GM12878 (cell line): ENCODE data around the gene EXOC8. TPM values are rescaled to one million over a fixed set of nuclear protein-coding genes. Genes with fewer than 3 reads are reported as not detected.

ENCODE experiments used
- ATAC-seq: fragments of 200-7000 bp; cut with Tn5 transposase; 3 replicates; pipeline ENCODE4 v1.9.1; 2020; ENCODE audit warnings: mild to moderate bottlenecking, moderate library complexity
- BruUV-seq: library from RNA; stranded (reverse); fragments of 400-500 nt; replicated peaks from 2 replicates; lab custom pipeline; 2021; lab: Mats Ljungman, UMichigan
- CTCF ChIA-PET: fragments of 300-600 bp; sonication (Branson Sonifier 250); formaldehyde crosslinking; extraction: SDS; loops from one replicate; lab custom pipeline; 2021; ENCODE audit warnings: inconsistent platforms; lab: Yijun Ruan, JAX
- POLR2A ChIA-PET: fragments of 350-600 bp; formaldehyde crosslinking; extraction: SDS; loops from one replicate; lab custom pipeline; 2021; ENCODE audit warnings: inconsistent platforms; lab: Charles Lee
- RAD21 ChIA-PET: fragments of 300-600 bp; sonication (Branson Sonifier 250); formaldehyde crosslinking; loops from one replicate; lab custom pipeline; 2023; ENCODE audit warnings: antibody characterized with exemption; ENCODE audit not compliant: unreplicated experiment; lab: Charles Lee
- SMC1A ChIA-PET: fragments of 300-600 bp; sonication (Branson Sonifier 250); formaldehyde crosslinking; loops from one replicate; lab custom pipeline; 2023; ENCODE audit not compliant: unreplicated experiment, uncharacterized antibody; lab: Charles Lee
- DNase-seq: peaks from one replicate; pipeline ENCODE4 v3.0.0-alpha.2; 2011; ENCODE audit warnings: low read depth, low spot score
- FAIRE-seq: peaks from 3 replicates; lab custom pipeline; 2011; peaks lifted over from hg19 to GRCh38; lab: Jason Lieb, UNC
- H2AFZ ChIP-seq: 2 replicates; pipeline ENCODE4 v1.6.0; 2011; ENCODE audit warnings: low read depth, low read length, control low read depth; ENCODE audit not compliant: control insufficient read depth
- H3K27ac ChIP-seq: 2 replicates; pipeline ENCODE4 v1.5.1; 2011; ENCODE audit warnings: control low read depth; ENCODE audit not compliant: control insufficient read depth, insufficient read depth
- H3K27me3 ChIP-seq, 2 experiments: replicated peaks in 1 of 2; 2 replicates each; pipeline versions ENCODE4 v1.6.0 to v1.6.1; 2011; ENCODE audit warnings: low read length in 1 of 2; ENCODE audit not compliant: control insufficient read depth in 2 of 2, insufficient read depth in 2 of 2
- H3K36me3 ChIP-seq, 2 experiments: 2 replicates each; pipeline ENCODE4 v1.5.1; 2011; ENCODE audit warnings: low read length in 1 of 2; ENCODE audit not compliant: control insufficient read depth in 2 of 2, insufficient read depth in 2 of 2
- H3K4me1 ChIP-seq: 2 replicates; pipeline ENCODE4 v1.6.1; 2011; ENCODE audit warnings: mild to moderate bottlenecking, low read length, moderate library complexity, mixed read lengths; ENCODE audit not compliant: control insufficient read depth, insufficient read depth
- H3K4me2 ChIP-seq: 2 replicates; pipeline ENCODE4 v1.6.0; 2011; ENCODE audit warnings: control low read depth; ENCODE audit not compliant: control insufficient read depth, insufficient read depth
- H3K4me3 ChIP-seq: fragments of 200-600 bp; sonication (generic); 2 replicates; pipeline ENCODE4 v1.5.1; 2016
- H3K79me2 ChIP-seq: 2 replicates; pipeline ENCODE4 v1.6.0; 2011; ENCODE audit warnings: low read length; ENCODE audit not compliant: control insufficient read depth, insufficient read depth
- H3K9ac ChIP-seq: 2 replicates; pipeline ENCODE4 v1.8.0; 2011; ENCODE audit warnings: low read length, control low read depth, mixed read lengths; ENCODE audit not compliant: control insufficient read depth, insufficient read depth
- H3K9me3 ChIP-seq: replicated peaks from 3 replicates; pipeline ENCODE4 v1.5.1; 2011; ENCODE audit warnings: mild to moderate bottlenecking, low read length; ENCODE audit not compliant: control insufficient read depth, insufficient read depth
- H4K20me1 ChIP-seq: 2 replicates; pipeline ENCODE4 v1.6.0; 2011; ENCODE audit not compliant: control insufficient read depth, insufficient read depth
- BCL3 ChIP-seq: IDR thresholded peaks from 2 replicates; pipeline ENCODE4 v1.6.1; 2011; ENCODE audit warnings: borderline replicate concordance, low read depth, mild to moderate bottlenecking, moderate library complexity, low read length; ENCODE audit not compliant: insufficient read depth, poor library complexity, severe bottlenecking
- CHD4 ChIP-seq: fragments of 200-600 bp; sonication (generic); IDR thresholded peaks from 2 replicates; pipeline ENCODE4 v1.6.1; 2016; ENCODE audit warnings: mild to moderate bottlenecking
- CREB1 ChIP-seq: IDR thresholded peaks from 2 replicates; pipeline ENCODE4 v1.6.1; 2012; ENCODE audit warnings: low read depth, mild to moderate bottlenecking, inconsistent platforms
- E4F1 ChIP-seq: fragments of 450-650 bp; IDR thresholded peaks from 2 replicates; pipeline ENCODE4 v1.6.1; 2018; ENCODE audit warnings: borderline replicate concordance, mild to moderate bottlenecking; ENCODE audit not compliant: partially characterized antibody
- HDAC6 ChIP-seq: fragments of 200-600 bp; sonication (generic); IDR thresholded peaks from one replicate; pipeline ENCODE4 v1.8.0; 2017; ENCODE audit warnings: antibody characterized with exemption; ENCODE audit not compliant: unreplicated experiment
- LARP7 ChIP-seq: fragments of 450-650 bp; IDR thresholded peaks from 2 replicates; pipeline ENCODE4 v1.6.1; 2017; ENCODE audit warnings: mild to moderate bottlenecking
- MEF2B ChIP-seq: fragments of 450-650 bp; IDR thresholded peaks from 2 replicates; pipeline ENCODE4 v1.6.1; 2018; ENCODE audit warnings: mild to moderate bottlenecking, moderate library complexity; ENCODE audit not compliant: partially characterized antibody, poor library complexity, severe bottlenecking
- MTA3 ChIP-seq: IDR thresholded peaks from 2 replicates; pipeline ENCODE4 v1.6.1; 2012; ENCODE audit warnings: low read length, inconsistent platforms, borderline replicate concordance
- REST ChIP-seq: IDR thresholded peaks from 2 replicates; pipeline ENCODE4 v1.6.1; 2012; ENCODE audit warnings: mild to moderate bottlenecking, low read depth, low read length
- SREBF2 ChIP-seq: IDR thresholded peaks from 2 replicates; pipeline ENCODE4 v1.6.1; 2012; ENCODE audit warnings: mild to moderate bottlenecking, low read length
- USF1 ChIP-seq: IDR thresholded peaks from 2 replicates; pipeline ENCODE4 v1.6.1; 2011; ENCODE audit warnings: borderline replicate concordance, low read depth, mild to moderate bottlenecking, moderate library complexity, mixed read lengths, low read length; ENCODE audit not compliant: insufficient read depth; ENCODE audit errors: extremely low read length
- WRNIP1 ChIP-seq: IDR thresholded peaks from 2 replicates; pipeline ENCODE4 v1.6.1; 2011; ENCODE audit warnings: low read depth, low read length, improper control_type of control experiment, borderline replicate concordance
- WGBS: methylation state at CpG from one replicate; pipeline ENCODE4 v1.1.6; 2016; ENCODE audit warnings: low lambda C conversion rate; ENCODE audit not compliant: insufficient replicate concordance, insufficient coverage; ENCODE audit errors: missing lambda C conversion rate; 5-methylcytosine and 5-hydroxymethylcytosine counted together
- in situ Hi-C: fragments of 300-500 bp; cut with MboI; formaldehyde crosslinking; loops from 9 replicates; pipeline ENCODE4 v1.14.3; 2018; ENCODE audit warnings: mixed read lengths
- intact Hi-C: fragments of 100-400 bp; cut with micrococcal nuclease; formaldehyde crosslinking; loops from one replicate; pipeline ENCODE4 v1.14.2; 2022; ENCODE audit not compliant: unreplicated experiment
- polyA plus RNA-seq, 11 experiments: library from polyadenylated mRNA; depleted of rRNA in 4 of 11; unstranded in 6 of 11; stranded (reverse) in 5 of 11; fragments of >200 nt; fragmentation: Nextera tagmentation in 4 of 11; fragmentation: Illumina TruSeq in 1 of 11; extraction: Ambion mirVana in 4 of 11; extraction: Trizol in 1 of 11; gene quantifications; 1 replicate in 1 of 11; 2 replicates in 10 of 11; pipeline versions ENCODE4 v1.2.1 to v1.2.3, GENCODE V29; 2011 to 2016; ENCODE audit warnings: inconsistent platforms in 2 of 11, missing spikeins in 2 of 11, low read depth in 1 of 11
- total RNA-seq, 4 experiments: library from RNA; depleted of rRNA in 3 of 4; stranded (reverse); fragments of >200 nt in 3 of 4; fragmentation: Illumina TruSeq in 1 of 4; extraction: Trizol in 1 of 4; gene quantifications; 2 replicates each; pipeline versions ENCODE4 v1.2.1 to v1.2.3, GENCODE V29; 2013 to 2021

The EXOC8 gene
- total and polyA plus RNA-seq, 10 of the 15 experiments (the other 5 are each of a cell fraction or from before 2014, with no cell fraction given), result 2.0 to 11.3 (median 6.3) TPM

- ChIA-PET POLR2A (no interaction called here), CTCF (interaction anchor here (3.5 to 4.5 kb wide), 2 partner anchors 16 to 20 kb away, joined by 10 to 28 read pairs; partner anchors contain the start of genes EXOC8 and SPRTN), SMC1A (no interaction called here), RAD21 (interaction anchor here (0.8 kb wide), 1 partner anchor 284 kb away, joined by 3 read pairs; no protein-coding TSS in a partner anchor)
- ATAC-seq, result no peak
- Histone ChIP-seq H3K27me3 (no peaks in the 10 kb centered on the region), H4K20me1 (no peaks in the 10 kb centered on the region), H3K9me3 (no peaks in the 10 kb centered on the region), H3K79me2 (no peaks in the 10 kb centered on the region), H3K4me2 (no peak overlapping the region), H3K27ac (no peak overlapping the region), H3K36me3 (no peaks in the 10 kb centered on the region), H2AFZ (no peak overlapping the region), H3K4me3 (no peak overlapping the region), H3K4me1 (no peaks in the 10 kb centered on the region), H3K9ac (no peak overlapping the region)
- in situ Hi-C loops, result no loop called here
- no peak for DNase-seq
- intact Hi-C loops, result no loop called here
- BruUV-seq, result no TSS peak
- 64% methylated on average over 4 of the region's 4 CpGs for WGBS
- TF ChIP-seq REST (no peak), MEF2B (no peak), BCL3 (no peak), WRNIP1 (no peak), LARP7 (no peak), CHD4 (no peak), CREB1 (no peak), HDAC6 (no peak), MTA3 (no peak), SREBF2 (no peak), USF1 (no peak), E4F1 (no peak)
- FAIRE-seq, result no peak
These were observed 19.1 kb downstream of the EXOC8 start for GRCh38 chr1:231318568-231318967.
